Osteoblast (primary cell): Measurements from ENCODE around the gene EXOC2. TPM values are rescaled to one million over a fixed set of nuclear protein-coding genes. Genes with fewer than 3 reads are reported as not detected.
A peak's percentile ranks its signal among the peaks of the same experiment; 100 is the strongest.

Source experiments
- DNase-seq: peaks from one replicate; pipeline ENCODE4 v3.0.0; 2011; ENCODE audit warnings: low spot score, mixed read lengths; ENCODE audit not compliant: insufficient read length; ENCODE audit errors: missing footprints
- H2AFZ ChIP-seq: 2 replicates; pipeline ENCODE4 v1.6.0; 2011; ENCODE audit warnings: mild to moderate bottlenecking, low read length
- H3K27ac ChIP-seq: 2 replicates; pipeline ENCODE4 v1.5.1; 2011; ENCODE audit warnings: mild to moderate bottlenecking, low read depth, low read length, moderate library complexity
- H3K27me3 ChIP-seq: 2 replicates; pipeline ENCODE4 v1.6.0; 2012; ENCODE audit warnings: mild to moderate bottlenecking, control low read depth, inconsistent platforms, low read length, moderate library complexity; ENCODE audit not compliant: insufficient read depth
- H3K36me3 ChIP-seq: 2 replicates; pipeline ENCODE4 v1.5.1; 2011; ENCODE audit warnings: mild to moderate bottlenecking, low read length, control low read depth, moderate library complexity; ENCODE audit not compliant: insufficient read depth
- H3K4me1 ChIP-seq: 2 replicates; pipeline ENCODE4 v1.5.1; 2011; ENCODE audit warnings: mild to moderate bottlenecking, low read length, control low read depth, moderate library complexity; ENCODE audit not compliant: insufficient read depth
- H3K4me2 ChIP-seq: 2 replicates; pipeline ENCODE4 v1.6.0; 2011; ENCODE audit warnings: mild to moderate bottlenecking, low read length; ENCODE audit not compliant: insufficient read depth
- H3K4me3 ChIP-seq: fragments of 200-600 bp; sonication (generic); 3 replicates; pipeline ENCODE4 v1.5.1; 2012; ENCODE audit warnings: mild to moderate bottlenecking, low read length, inconsistent platforms; ENCODE audit not compliant: insufficient read depth
- H3K79me2 ChIP-seq: 2 replicates; pipeline ENCODE4 v1.6.0; 2012; ENCODE audit warnings: mild to moderate bottlenecking, low read length, control low read depth, inconsistent platforms; ENCODE audit not compliant: insufficient read depth
- H3K9me3 ChIP-seq: 2 replicates; pipeline ENCODE4 v1.5.1; 2011; ENCODE audit warnings: low read depth, low read length, control low read depth
- H4K20me1 ChIP-seq: 2 replicates; pipeline ENCODE4 v1.6.0; 2012; ENCODE audit warnings: mild to moderate bottlenecking, low read length, control low read depth; ENCODE audit not compliant: insufficient read depth
- CTCF ChIP-seq: IDR thresholded peaks from 2 replicates; pipeline ENCODE4 v1.5.1; 2011; ENCODE audit warnings: mild to moderate bottlenecking, low read depth, low read length, moderate library complexity; ENCODE audit errors: extremely low read depth
- total RNA-seq: library from RNA; depleted of rRNA; stranded (reverse); fragments of >200 nt; gene quantifications from 2 replicates; pipeline ENCODE4 v1.2.3, GENCODE V29; 2012

EXOC2 gene
- total RNA-seq, 1 donor = 19.5 TPM

GRCh38 chr6:723540-723939, 30.6 kb upstream of the EXOC2 start:
- Histone ChIP-seq H3K79me2 (no peaks in the 10 kb centered on the region), H3K9me3 (no peaks in the 10 kb centered on the region), H3K4me3 (no peak overlapping the region), H3K27me3 (peaks cover 18% of the 10 kb centered on the region), H3K36me3 (no peaks in the 10 kb centered on the region), H2AFZ (no peak overlapping the region), H4K20me1 (no peaks in the 10 kb centered on the region), H3K4me2 (no peak overlapping the region), H3K4me1 (no peaks in the 10 kb centered on the region), H3K27ac (no peak overlapping the region)
- DNase-seq = no peak
- no peak for TF ChIP-seq CTCF

GRCh38 chr6:722608-723007, 29.7 kb upstream of the EXOC2 start:
- no peak for DNase-seq
- H3K27ac ChIP-seq = no peak overlapping the region

DNA sequence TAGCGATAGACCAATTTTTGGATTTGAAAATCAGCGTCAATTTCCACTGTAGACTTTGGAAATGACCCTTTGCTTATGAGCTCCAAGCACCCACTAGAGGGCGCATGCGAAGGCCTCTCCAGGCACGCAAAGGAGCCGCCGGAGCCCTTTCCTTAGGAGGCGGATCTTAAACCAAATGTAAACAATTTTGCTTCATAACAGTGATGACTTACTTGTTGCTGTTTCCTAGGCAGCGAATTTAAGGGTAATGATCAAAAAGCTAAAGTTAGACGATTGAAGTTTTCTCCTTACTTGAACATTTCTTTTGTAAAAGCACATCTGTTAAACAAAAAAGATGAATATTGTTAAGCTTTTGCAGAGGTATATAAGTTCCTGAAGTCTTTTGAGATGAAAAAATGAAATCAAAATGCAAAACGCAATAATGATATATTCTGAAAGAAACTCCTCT, 29.2 kb upstream of the EXOC2 start:
- Histone ChIP-seq H3K4me2 (peak overlapping the region; percentile 71), H3K36me3 (no peaks in the 10 kb centered on the region), H3K27me3 (peaks cover 8% of the 10 kb centered on the region), H4K20me1 (no peaks in the 10 kb centered on the region), H3K4me3 (peak overlapping the region; percentile 24), H3K27ac (no peak overlapping the region), H3K9me3 (no peaks in the 10 kb centered on the region), H3K4me1 (no peaks in the 10 kb centered on the region), H3K79me2 (no peaks in the 10 kb centered on the region), H2AFZ (no peak overlapping the region)
- peak; percentile 94 for DNase-seq
- TF ChIP-seq CTCF = peak; percentile 99

More at GRCh38 chr6:722608-723007, 29.7 kb upstream of the EXOC2 start:
- Histone ChIP-seq H4K20me1 (no peaks in the 10 kb centered on the region), H3K36me3 (no peaks in the 10 kb centered on the region), H3K79me2 (no peaks in the 10 kb centered on the region), H3K4me2 (peak overlapping the region; percentile 71), H3K4me1 (no peaks in the 10 kb centered on the region), H3K4me3 (no peak overlapping the region), H3K9me3 (no peaks in the 10 kb centered on the region), H2AFZ (no peak overlapping the region), H3K27me3 (peaks cover 11% of the 10 kb centered on the region)
- no peak for TF ChIP-seq CTCF

- DNase-seq = no peak
- Histone ChIP-seq H3K79me2 (no peaks in the 10 kb centered on the region), H4K20me1 (no peaks in the 10 kb centered on the region), H3K36me3 (no peaks in the 10 kb centered on the region), H2AFZ (no peak overlapping the region), H3K4me3 (no peak overlapping the region), H3K9me3 (no peaks in the 10 kb centered on the region), H3K4me2 (no peak overlapping the region), H3K4me1 (no peaks in the 10 kb centered on the region), H3K27ac (no peak overlapping the region), H3K27me3 (peaks cover 8% of the 10 kb centered on the region)
- no peak for TF ChIP-seq CTCF
Measured at GRCh38 chr6:718345-718744, 25.4 kb upstream of the EXOC2 start.
